MM.1S (cell line): ENCODE measurements around the gene TSPAN9.

Experiments
- CTCF ChIP-seq: fragments of 300-600 bp; sonication (generic); IDR thresholded peaks from 2 replicates; pipeline ENCODE4 v1.5.1; 2016; ENCODE audit warnings: antibody characterized with exemption, low read length, mixed read lengths
- EZH2phosphoT487 ChIP-seq: fragments of 300-600 bp; sonication (generic); IDR thresholded peaks from 2 replicates; pipeline ENCODE4 v1.6.1; 2018; ENCODE audit warnings: antibody characterized with exemption, low read length

DNA sequence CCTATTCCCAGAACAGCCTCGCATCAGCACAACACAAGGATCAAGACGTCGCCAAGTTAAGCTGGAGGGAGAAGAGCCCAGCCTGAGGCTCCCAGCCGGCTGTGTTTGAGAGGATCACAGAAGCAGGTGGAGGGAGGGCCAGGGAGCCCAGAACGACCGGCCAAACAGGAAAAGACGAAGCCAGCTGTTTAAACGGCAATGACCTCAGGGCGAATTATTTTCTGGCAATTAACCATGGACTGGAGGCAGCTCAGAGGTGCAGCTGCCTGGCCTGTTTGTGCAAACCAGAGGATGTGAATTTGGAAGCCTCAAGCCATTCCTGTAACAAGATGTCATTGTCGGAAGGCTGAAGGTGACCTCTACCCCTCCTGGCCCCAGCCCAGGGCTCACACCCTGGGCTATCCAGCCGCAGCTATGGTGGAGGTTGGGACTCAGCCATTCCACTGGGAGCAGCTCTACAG lies 238.1 kb downstream of the TSPAN9 start:
- TF ChIP-seq CTCF (no peak), EZH2phosphoT487 (no peak)
